ENCODE results near the gene SHANK2.

Gene SHANK2

DNA sequence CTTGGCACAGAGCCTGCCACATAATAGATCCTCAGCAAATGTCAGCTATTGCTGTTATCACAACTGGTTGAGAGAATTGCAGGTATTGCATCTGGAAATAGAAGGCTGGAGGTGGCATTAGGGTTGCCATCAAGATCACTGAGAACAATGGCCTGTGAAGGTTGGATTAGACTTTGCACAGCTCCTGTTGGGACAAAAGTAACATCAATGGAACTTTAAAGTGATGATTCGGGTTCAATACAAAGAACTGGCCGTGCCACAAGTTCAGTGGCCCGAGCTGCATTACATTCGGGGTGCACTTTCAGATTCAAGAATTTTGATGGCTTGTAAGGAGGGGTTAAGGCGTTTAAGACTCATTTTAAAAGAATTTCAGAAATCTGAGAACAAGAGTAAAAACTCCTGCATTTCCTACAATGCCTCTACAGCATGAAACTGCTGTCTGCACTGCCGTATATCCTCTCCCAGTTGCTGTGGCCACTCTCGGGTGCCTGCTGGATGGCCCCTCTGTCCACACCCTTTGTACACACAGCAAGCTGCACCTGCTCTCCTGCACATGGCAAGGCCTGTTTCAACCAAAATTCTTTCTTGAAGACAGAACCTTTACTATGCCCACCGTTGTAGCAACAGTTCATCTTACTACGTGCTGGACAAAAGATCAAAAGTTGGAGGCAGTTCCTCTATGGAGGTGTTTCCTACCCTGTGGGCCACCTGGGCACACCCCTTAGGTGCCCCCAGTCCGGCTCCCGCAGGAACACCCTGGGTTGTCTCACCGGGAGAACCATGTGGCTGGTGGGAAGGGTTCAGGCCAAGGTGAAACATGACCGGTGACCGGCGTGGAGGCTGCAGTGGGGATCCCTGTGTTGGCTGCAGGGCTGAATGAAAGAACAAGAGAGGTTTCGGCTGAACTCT is 17.5 kb upstream of the SHANK2 start:
- no peak for DNase-seq (ENCODE audit: low read depth in 2 of 2)

DNA sequence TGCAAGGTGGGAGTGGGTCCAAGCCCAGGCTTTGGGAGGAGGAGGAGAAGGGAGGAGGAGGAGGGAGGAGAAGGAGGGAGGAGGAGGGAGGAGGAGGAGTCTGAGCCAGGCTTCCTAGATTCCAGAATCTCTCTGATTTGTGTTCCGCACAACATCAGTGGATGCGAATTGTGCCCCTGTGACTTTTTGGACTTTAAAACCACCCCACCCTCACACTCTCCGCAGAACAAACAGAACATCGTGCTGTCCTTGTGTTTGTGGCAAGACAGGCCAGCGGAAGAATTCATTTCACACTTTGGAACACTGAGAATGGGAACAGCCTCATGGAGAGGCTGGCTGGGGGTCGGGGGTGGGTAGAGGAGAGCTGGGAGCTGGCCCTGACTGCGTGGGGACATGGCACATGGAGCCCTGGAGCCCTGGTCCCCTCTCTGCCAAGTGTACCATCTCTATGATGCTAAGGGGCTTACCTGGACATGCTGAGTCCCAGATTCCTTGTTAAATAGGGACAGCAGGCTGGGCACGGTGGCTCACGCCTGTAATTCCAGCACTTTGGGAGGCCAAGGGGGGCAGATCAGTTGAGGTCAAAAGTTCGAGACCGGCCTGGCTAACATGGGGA is 16.4 kb upstream of the SHANK2 start:
- no peak for DNase-seq (ENCODE audit: low read depth in 2 of 2)

DNA sequence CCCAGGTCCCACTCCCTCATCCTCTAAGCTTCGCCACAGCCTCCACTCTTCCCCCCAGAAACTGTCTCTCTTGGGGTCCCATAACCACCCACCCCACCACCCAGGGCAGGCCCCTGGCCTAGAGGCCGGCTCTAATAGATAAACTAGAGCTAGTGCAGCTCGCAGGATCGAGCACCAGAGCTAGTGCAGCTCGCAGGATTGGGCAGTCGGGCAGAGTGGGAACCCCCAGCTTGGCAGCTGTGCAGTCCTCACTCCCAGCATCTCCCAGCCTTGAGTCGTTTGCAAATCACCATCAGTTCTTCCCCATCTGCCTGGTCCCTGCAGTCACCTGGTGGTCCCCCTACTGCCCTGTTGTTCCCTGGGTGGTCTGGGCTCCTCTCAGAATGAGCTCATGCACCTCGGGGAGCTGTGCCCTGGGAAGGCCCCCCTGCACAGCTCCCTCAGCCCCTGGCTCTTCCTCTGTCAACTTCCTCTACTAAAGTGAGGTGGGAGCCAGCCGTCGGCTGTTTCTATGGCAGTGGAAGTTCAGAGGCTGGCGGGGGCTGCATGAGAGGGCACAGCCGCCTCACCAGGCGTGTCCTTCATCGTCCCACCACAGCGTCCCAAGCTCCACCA is 15.5 kb upstream of the SHANK2 start:
- no peak for DNase-seq (ENCODE audit: low read depth in 2 of 2)

DNA sequence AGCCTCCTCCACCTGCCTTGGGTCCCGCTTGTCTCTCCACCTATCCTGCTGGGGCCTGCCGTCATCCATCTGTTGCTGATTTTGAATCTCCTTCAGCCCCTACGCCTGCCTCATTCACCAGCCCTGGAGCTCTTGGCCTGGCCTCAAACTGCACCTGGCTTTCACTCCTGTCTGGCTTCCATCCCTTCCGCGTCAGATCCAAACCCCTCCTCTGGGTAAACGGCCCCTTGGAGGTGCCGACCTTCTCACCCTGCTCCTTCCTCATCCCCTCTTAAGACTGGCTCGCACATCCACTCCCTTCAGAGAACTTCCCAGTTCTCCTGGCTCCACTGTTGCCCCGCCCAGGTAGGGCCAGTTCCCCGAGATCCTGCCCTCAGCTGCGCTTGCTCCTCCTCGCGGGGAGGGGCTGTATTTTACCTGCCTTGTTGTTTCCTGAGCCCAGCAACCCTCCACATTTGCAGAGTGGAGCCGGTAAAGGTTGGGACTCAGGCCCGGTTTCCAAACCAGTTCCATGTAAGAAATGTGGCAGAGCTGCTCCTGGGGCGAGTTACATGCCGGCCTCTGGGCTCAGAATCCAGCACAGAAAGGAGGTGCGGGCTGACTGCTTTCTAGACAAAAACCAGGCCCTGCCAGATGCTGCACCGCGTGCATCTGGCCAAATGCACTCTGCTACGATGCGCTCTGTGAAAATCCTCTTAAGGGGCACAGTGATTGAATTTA is 13.9 kb upstream of the SHANK2 start:
- no peak for DNase-seq (ENCODE audit: low read depth in 2 of 2)

DNA sequence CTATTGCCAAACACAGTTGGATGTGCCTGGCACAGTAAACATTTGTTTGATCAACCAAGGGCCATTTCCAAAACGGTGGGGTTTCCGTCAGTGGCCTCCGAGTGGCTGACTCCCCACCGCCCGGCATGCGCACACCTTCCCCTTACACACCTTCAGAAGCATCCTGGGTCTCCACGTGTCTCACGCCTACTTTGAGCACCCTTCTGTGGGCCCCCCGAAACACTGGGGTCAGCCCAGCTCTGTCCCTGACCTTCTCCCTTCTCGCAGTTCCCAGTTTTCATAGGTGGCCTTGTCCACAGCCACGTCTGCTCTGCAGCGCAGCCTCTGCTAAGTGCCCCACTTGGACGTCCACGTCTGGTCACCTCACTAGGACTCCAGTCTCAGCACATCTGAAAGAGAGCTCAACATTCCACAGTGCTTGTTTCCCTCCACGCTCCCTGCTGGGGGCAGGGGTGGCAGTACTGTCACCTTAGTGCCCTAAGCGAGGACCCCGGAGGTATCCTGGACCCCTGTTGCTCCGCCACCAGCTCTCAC is 13.2 kb upstream of the SHANK2 start:
- DNase-seq (ENCODE audit: low read depth in 2 of 2), result no peak

DNA sequence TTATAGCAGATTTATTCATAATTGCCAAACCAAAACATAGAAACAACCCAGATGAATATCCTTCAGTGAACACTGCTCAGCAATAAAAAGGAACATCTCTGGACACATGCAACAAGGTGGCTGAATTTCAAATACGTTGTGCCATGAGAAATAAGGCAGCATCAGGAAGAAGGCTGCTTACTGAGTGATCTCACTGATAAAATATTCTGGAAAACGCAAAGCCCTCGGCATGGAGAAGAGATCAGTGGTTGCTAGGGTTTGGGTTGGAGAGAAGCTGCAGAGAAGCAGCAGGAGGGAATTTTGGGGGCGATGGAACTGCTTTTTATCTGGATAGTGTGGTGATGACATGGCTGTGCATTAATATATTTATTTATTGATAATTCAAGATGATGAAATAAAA is 11.0 kb upstream of the SHANK2 start:
- no peak for DNase-seq (ENCODE audit: low read depth in 2 of 2)

DNA sequence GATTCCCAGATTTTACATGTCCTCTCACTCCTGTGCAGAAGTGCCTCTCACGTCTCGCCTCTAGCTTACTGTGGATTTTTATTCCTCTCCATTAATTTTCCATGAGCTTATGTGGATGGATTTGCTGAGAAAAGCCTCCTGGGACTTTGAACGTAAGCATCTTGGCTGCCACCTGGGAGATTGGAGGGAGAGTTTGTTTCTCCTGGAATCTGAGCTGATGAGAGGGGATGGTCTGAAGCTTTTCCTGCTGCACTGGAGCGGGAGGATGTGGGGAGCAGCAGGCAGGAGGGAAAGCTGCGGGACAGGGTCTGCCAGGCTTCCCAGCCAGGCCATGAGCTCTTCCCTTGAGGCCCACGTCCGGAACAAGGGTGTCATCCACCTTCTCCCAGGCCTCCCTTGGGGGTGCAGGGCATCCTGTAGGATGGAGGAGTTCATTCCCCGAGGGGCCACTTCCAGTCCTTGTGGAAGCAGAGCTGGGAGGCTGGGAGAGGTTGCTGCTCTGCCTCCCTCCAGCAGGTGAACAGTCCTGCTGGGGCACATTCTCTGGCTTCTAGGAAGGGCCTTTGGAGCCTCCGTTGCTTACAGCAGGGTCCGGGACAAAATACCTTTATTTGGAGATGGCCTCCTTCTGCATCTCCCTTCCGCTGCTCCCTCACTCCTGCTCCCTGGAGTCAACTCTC is 3.6 kb upstream of the SHANK2 start:
- no peak for DNase-seq (ENCODE audit: low read depth in 2 of 2)

DNA sequence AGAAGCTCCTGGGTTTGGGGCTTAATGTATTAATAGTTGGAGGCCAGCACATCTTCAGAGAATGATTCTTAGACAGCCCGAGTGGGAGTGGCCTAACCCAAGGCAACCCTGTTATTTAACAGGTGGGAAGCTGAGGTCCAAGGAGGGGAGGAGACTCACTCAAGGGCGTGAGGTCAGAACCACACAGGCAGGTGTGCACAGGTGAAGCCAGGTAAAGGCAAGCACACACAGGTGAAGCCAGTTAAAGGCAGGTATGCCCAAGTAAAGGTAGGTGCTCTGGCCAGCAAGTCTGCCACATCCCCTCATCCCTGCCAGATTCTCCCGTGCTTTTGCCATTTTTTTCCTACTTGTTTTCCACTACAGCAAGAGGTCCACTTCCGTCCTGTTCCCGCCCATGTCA is 2.9 kb upstream of the SHANK2 start:
- no peak for DNase-seq (ENCODE audit: low read depth in 2 of 2)

DNA sequence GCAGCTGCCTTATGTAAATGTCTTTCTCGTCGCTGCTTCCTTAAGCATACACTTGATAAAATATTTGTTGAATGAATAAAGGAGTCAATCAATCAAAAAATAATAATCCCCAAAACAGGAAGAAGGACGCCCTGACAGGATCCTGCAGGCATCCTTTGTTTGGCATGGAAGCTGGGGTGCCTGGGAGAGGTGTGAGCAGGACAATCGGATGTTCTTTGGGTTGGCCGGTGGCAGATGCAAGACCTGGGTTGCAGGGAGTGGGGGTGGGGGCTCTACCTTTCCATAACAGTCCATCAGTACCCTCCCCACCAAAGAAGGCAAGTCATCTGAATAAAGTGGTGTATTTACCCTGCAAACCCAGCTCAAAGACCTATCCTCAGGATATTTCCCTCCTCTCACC is 1.4 kb upstream of the SHANK2 start:
- DNase-seq (ENCODE audit: low read depth in 2 of 2), result no peak

DNA sequence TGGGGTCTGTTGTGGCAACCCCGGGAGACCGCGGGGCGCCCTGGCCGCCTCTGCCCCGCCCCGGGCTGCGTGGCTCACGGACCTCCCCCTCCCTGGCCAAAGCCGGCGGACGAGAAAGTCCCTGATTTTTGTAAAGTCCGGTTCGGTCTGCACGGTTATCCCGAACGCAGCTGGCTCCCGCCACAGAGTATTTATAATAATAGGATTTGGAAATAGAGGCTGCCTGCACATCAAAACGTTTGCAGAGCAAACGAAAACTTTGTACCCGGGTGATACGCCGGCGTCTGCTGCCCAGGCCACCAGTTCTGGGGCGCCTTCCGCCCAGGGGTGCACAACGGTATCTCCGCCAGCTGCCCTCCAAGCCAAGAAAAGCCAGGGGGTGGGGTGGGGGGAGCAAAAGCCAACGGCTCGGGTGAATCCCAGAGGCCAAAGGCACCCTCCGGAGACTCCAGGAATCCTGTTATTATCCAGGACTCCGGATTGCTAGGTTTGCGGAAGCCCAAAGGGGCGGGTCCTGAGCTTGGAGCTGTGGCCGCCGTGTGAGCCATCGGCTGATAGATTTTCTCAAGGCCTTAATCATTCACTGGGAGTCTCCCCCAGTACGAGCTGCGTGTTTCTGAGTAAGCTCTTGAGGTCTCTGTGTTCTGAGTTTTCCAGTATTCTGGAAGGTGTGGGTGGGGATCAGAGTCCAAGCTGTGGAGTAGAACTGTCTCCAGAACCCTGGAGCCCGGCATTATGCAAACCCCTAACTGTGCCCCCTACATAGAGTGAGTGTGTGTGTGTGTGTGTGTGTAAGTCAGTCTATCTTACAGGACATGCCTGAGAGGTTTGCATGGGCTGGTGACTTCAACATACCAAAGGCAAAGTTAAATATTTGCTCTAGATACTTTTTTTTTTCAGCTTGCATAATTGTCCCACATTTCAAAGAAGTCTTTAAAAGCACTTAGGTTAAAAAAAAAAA is 673 bp upstream of the SHANK2 start:
- no peak for DNase-seq (ENCODE audit: low read depth in 2 of 2)

DNA sequence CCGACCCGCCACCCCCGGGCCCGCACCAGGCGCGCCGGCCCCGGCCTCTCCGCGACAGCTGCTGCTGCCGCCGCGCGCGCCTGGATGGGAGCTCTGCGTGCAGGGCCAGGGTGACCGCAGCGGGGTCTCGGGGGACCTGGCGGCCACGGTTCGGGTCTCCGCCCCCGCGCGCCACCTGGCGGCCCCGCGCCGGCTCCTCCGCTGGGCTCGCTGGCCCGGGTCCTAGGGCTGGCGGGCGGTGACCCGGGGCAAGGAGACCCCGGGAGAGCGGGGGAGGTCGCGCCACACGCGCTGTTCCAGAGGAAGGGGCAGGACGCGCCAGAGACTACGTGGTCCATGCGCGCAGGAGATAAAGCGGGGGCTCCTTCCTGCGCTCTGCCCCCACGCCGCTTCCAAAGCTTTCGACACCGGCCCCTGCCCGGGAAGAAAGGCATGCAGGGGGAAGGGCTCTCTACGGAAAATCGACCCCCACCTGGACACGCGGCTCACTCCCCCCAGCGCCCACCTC is 562 bp downstream of the SHANK2 start:
- no peak for DNase-seq (ENCODE audit: low read depth in 2 of 2)

DNA sequence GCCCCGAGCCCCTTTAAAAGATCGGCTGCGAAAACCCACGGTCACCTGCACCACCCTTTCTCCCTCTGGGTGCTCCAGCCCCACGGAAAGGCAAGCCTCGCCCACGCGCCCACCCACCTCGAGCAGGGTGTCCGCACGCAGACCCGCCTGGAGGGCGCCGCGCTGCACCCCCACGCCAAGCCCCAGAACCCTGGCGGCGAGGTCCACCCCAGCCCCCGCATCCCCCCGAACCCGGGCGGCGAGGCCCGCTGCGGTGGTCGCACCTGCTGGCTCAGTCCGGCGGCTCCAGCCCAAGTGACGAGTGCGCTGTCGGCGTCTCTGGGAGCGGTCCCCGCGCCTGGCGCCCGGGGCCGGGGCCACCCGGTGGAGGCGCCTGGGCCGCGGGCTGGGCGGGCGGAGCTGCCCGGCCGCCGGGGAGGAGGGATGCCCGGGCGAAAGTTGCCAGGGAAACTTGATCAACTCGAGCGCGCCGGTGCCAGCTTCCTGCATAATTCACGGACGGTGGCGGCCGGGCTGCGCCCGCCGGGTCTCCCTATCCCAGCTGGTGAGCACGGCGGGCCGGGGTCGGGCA is 1.1 kb downstream of the SHANK2 start:
- DNase-seq (ENCODE audit: low read depth in 2 of 2), result no peak

DNA sequence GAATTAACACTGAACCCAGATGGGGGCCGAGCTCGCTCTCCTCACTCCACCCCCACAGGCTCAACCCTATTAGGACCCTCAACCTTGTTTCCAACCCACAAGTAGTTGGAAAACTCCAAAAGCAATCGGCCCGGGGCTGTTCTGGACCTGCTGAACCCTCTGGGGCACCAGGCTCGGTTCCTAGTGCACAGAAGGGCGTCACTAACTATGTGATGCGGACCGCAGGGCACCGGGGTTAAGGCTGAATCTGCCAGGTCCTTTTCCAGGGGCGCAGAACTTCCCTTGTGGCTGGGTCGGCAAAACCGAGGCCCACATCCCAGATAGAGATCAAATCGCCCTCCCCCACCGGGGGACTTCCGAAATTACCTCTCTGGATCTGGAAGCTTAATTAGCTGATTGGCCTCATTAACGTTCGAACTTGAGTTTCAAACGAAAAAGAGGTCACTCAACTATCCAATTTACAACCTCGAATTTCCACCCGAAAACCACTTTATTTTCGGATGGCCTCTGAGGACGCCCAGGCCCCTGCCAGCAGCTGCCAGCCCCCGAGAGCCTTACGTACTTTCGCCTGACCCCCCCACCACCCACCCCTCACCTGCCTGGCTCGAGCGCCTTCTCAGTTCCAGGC is 1.7 kb downstream of the SHANK2 start:
- no peak for DNase-seq (ENCODE audit: low read depth in 2 of 2)

DNA sequence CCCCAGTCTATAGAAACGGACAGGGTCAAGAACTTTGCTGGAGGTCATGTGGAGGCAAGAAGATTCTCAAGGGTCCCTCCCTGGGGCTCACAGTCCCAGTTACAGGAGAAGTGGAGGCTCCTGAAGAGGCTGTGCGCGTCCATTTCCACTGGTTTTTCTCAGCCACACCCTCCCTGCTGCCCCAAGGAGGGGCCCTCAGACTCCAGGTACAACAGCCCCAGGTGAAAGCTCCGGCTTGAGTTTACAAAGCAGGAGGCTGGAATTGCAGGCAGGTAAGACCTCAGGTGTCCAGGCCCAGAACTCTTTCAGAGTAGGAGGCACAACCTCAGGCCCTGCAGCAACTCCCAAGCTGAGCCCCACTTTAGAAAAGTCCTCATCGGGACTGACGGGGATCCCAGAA is 3.1 kb downstream of the SHANK2 start:
- DNase-seq (ENCODE audit: low read depth in 2 of 2), result no peak

DNA sequence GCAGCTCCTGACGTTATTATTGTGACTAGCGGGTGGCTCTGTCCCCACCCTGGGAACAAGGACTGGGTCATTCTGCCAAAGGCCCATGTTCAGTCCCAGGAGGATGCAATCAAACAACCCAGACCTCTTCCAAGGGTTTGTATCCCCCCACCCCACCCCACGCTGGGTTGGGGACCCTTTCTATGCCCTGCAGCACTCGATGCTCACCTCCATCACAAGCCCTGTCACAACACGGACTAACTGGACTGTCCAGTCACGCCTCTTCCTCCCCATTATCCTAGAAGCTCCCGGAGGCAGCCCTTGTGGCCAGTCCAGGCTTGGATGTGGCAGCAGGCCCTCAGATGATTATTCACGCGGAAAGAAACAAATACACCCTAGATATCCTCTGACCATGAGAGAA is 3.7 kb downstream of the SHANK2 start:
- no peak for DNase-seq (ENCODE audit: low read depth in 2 of 2)

DNA sequence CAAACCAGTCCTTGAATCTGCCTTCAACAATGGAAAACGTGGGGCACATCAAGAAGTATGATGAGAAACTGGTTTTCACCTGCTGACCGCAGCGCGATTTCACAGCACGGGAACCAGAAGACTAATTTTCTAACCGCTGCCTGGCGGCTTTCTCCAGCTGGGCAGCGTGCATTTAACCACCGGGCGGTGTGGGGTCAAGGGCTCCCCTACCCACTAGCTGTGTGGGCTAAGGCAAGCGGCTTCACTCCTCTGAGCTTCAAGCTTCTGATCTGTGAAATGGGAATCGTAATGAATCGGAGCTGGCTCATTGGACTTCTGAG is 4.2 kb downstream of the SHANK2 start:
- no peak for DNase-seq (ENCODE audit: low read depth in 2 of 2)

DNA sequence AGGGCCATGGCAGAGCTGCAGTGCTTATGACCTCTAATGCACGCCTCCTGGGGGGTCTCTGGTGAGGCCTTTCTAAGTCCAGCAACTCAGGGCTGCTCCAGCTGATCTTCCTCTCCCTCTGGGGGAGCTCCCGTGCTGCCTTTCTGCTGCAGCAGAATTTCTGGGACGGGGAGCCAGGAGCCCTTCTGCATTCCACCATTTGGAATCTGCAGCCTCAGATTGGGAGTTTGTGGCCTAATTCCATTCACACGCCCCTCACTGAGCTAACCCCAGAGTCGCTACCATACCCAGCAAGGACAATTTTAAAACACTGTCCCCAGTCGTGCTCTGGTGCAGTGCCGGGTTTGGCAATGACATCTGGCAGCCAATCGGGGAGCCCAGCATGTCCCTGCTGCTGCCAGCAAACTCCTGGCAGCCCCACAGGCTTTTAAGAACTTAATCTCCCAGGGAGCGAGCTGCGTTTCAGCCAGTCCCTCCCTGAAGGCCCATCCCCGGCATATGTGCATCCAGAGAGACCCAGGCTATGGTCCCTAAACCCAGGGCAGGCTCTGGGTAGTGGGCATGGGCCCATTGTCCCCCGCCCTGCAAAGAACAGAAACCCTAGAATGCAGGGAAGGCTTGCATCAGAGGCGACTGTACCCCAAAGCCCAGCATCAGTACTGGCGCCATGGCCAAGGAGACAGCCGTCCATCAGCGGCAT is 4.7 kb downstream of the SHANK2 start:
- no peak for DNase-seq (ENCODE audit: low read depth in 2 of 2)

DNA sequence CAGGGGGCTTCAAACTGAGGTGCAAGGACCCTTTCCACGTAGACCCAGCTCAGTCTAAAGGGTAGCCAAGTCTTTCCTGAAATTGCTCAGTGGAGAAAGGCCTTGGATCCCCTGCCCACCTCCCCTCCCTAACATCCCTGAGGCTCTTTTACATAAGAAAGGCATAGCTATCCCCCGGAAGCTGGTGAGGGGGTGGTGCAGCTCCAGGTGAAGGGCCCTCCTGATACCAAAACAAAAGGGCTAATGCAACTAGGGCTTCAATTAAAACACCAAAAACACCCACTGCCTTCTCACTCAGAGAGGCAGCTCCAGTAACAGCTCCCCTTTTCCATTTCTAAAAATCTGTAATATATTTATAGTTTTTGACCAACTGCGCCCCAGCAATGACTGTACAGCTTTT is 5.8 kb downstream of the SHANK2 start:
- no peak for DNase-seq (ENCODE audit: low read depth in 2 of 2)

Measured in stimulated activated CD8-positive, alpha-beta memory T cell treated with anti-CD3 and anti-CD28 coated beads, Interleukin-15, amount 100 ng/mL, for 48 hours (primary cell).